H9 (cell line): ENCODE measurements around the gene WNT8A. TPM values are rescaled to one million over a fixed set of nuclear protein-coding genes. Genes with fewer than 3 reads are reported as not detected.

ENCODE experiments used
- DNase-seq: peaks from one replicate; pipeline ENCODE4 v3.0.0-alpha.2; 2017
- H2AFZ ChIP-seq: one replicate; pipeline ENCODE4 v1.6.1; 2013; ENCODE audit warnings: mild to moderate bottlenecking, low read length, control low read depth, moderate library complexity
- H2AK5ac ChIP-seq: 2 replicates; pipeline ENCODE4 v1.6.1; 2013; ENCODE audit warnings: low read length, control low read depth, mixed read lengths; ENCODE audit not compliant: insufficient read length
- H2BK120ac ChIP-seq: one replicate; pipeline ENCODE4 v1.6.1; 2013; ENCODE audit warnings: low read depth, mild to moderate bottlenecking, low read length, control low read depth, inconsistent platforms; ENCODE audit not compliant: poor library complexity, severe bottlenecking
- H2BK12ac ChIP-seq: 2 replicates; pipeline ENCODE4 v1.6.1; 2013; ENCODE audit warnings: low read length, control low read depth, mixed read lengths, low read depth; ENCODE audit not compliant: insufficient read length
- H2BK15ac ChIP-seq: 2 replicates; pipeline ENCODE4 v1.6.1; 2013; ENCODE audit warnings: low read depth, low read length, control low read depth
- H2BK20ac ChIP-seq: one replicate; pipeline ENCODE4 v1.6.1; 2013; ENCODE audit warnings: low read depth, mild to moderate bottlenecking, low read length, control low read depth, inconsistent platforms; ENCODE audit not compliant: poor library complexity, severe bottlenecking
- H2BK5ac ChIP-seq: 2 replicates; pipeline ENCODE4 v1.6.1; 2013; ENCODE audit warnings: low read length, control low read depth, mixed read lengths; ENCODE audit not compliant: insufficient read length
- H3K14ac ChIP-seq: 2 replicates; pipeline ENCODE4 v1.6.1; 2013; ENCODE audit warnings: low read length, control low read depth; ENCODE audit not compliant: insufficient read depth
- H3K18ac ChIP-seq: 2 replicates; pipeline ENCODE4 v1.6.1; 2013; ENCODE audit warnings: low read depth, mild to moderate bottlenecking, mixed read lengths, low read length, control low read depth; ENCODE audit not compliant: insufficient read length
- H3K23ac ChIP-seq: 2 replicates; pipeline ENCODE4 v1.6.1; 2013; ENCODE audit warnings: low read length, control low read depth, mixed read lengths, low read depth; ENCODE audit not compliant: insufficient read length
- H3K23me2 ChIP-seq: 2 replicates; pipeline ENCODE4 v1.6.1; 2013; ENCODE audit warnings: low read depth, mild to moderate bottlenecking, mixed read lengths, low read length, control low read depth; ENCODE audit not compliant: insufficient read length, poor library complexity, severe bottlenecking
- H3K27ac ChIP-seq: 2 replicates; pipeline ENCODE4 v1.5.1; 2013; ENCODE audit warnings: low read length, control low read depth, mixed read lengths, low read depth; ENCODE audit not compliant: insufficient read length
- H3K27me3 ChIP-seq: 2 replicates; pipeline ENCODE4 v1.6.1; 2013; ENCODE audit warnings: low read length, control low read depth, inconsistent platforms; ENCODE audit not compliant: insufficient read depth
- H3K4ac ChIP-seq: 2 replicates; pipeline ENCODE4 v1.6.1; 2013; ENCODE audit warnings: low read depth, mild to moderate bottlenecking, control low read depth, inconsistent platforms, low read length, moderate library complexity
- H3K4me1 ChIP-seq: 2 replicates; pipeline ENCODE4 v1.6.1; 2013; ENCODE audit warnings: low read length, control low read depth, inconsistent platforms; ENCODE audit not compliant: insufficient read depth
- H3K4me2 ChIP-seq: 2 replicates; pipeline ENCODE4 v1.6.1; 2013; ENCODE audit warnings: low read length, control low read depth, mixed read lengths; ENCODE audit not compliant: insufficient read length, insufficient read depth
- H3K56ac ChIP-seq: 2 replicates; pipeline ENCODE4 v1.6.1; 2013; ENCODE audit warnings: low read depth, mild to moderate bottlenecking, mixed read lengths, low read length, control low read depth; ENCODE audit not compliant: insufficient read length
- H3K79me1 ChIP-seq: 2 replicates; pipeline ENCODE4 v1.6.1; 2013; ENCODE audit warnings: low read depth, mild to moderate bottlenecking, moderate library complexity, low read length, control low read depth, inconsistent platforms; ENCODE audit not compliant: insufficient read depth, poor library complexity, severe bottlenecking
- H3K79me2 ChIP-seq: 2 replicates; pipeline ENCODE4 v1.6.1; 2013; ENCODE audit warnings: low read length, control low read depth, inconsistent platforms; ENCODE audit not compliant: insufficient read depth
- H3K9ac ChIP-seq: 2 replicates; pipeline ENCODE4 v1.6.1; 2013; ENCODE audit warnings: low read length, control low read depth, mixed read lengths; ENCODE audit not compliant: insufficient read length; ENCODE audit errors: extremely low read depth
- H3K9me3 ChIP-seq: one replicate; pipeline ENCODE4 v1.6.1; 2013; ENCODE audit warnings: low read depth, low read length, inconsistent platforms; ENCODE audit not compliant: control insufficient read depth
- H3T11ph ChIP-seq: one replicate; pipeline ENCODE4 v1.6.1; 2013; ENCODE audit warnings: mild to moderate bottlenecking, low read length, control low read depth, inconsistent platforms
- H4K20me1 ChIP-seq: one replicate; pipeline ENCODE4 v1.6.1; 2013; ENCODE audit not compliant: control insufficient read depth, insufficient read length, insufficient read depth
- H4K5ac ChIP-seq: 2 replicates; pipeline ENCODE4 v1.6.1; 2013; ENCODE audit warnings: low read depth, mild to moderate bottlenecking, mixed read lengths, low read length, control low read depth; ENCODE audit not compliant: insufficient read length
- H4K8ac ChIP-seq: replicated peaks from 2 replicates; pipeline ENCODE4 v1.6.1; 2013; ENCODE audit warnings: low read length, control low read depth, mixed read lengths, low read depth; ENCODE audit not compliant: insufficient read length
- H4K91ac ChIP-seq: 2 replicates; pipeline ENCODE4 v1.6.1; 2013; ENCODE audit warnings: low read depth, mild to moderate bottlenecking, moderate library complexity, mixed read lengths, low read length, control low read depth; ENCODE audit not compliant: insufficient read length
- H3K27ac Mint-ChIP-seq, 3 experiments: 2 replicates in 2 of 3; 3 replicates in 1 of 3; pipeline ENCODE4 v1.8.0; 2020 to 2021; ENCODE audit warnings: mixed read lengths in 3 of 3, mild to moderate bottlenecking in 1 of 3, moderate library complexity in 1 of 3
- H3K27me3 Mint-ChIP-seq: 2 replicates; pipeline ENCODE4 v1.8.0; 2021; ENCODE audit warnings: low read depth, mild to moderate bottlenecking, moderate library complexity, mixed read lengths
- H3K36me3 Mint-ChIP-seq, 3 experiments: 2 replicates in 2 of 3; 3 replicates in 1 of 3; pipeline ENCODE4 v1.8.0; 2020 to 2021; ENCODE audit warnings: low read depth in 3 of 3, mixed read lengths in 3 of 3; ENCODE audit not compliant: insufficient read depth in 1 of 3
- H3K4me1 Mint-ChIP-seq, 2 experiments: 2 replicates each; pipeline ENCODE4 v1.8.0; 2020; ENCODE audit warnings: mixed read lengths in 2 of 2
- H3K4me3 Mint-ChIP-seq, 2 experiments: 2 replicates in 1 of 2; 3 replicates in 1 of 2; pipeline ENCODE4 v1.8.0; 2020 to 2021; ENCODE audit warnings: mild to moderate bottlenecking in 2 of 2, mixed read lengths in 2 of 2, moderate library complexity in 1 of 2
- H3K9me3 Mint-ChIP-seq, 2 experiments: 2 replicates in 1 of 2; 3 replicates in 1 of 2; pipeline ENCODE4 v1.8.0; 2020; ENCODE audit warnings: mild to moderate bottlenecking in 2 of 2, mixed read lengths in 2 of 2, moderate library complexity in 1 of 2
- WGBS: extraction: QIAGEN DNeasy Blood & Tissue Kit; methylation state at CpG from one replicate; pipeline ENCODE4 v1.1.7; 2013; ENCODE audit warnings: missing lambda C conversion rate, low lambda C conversion rate, mixed read lengths; ENCODE audit not compliant: insufficient read length; ENCODE audit errors: extremely low coverage; 5-methylcytosine and 5-hydroxymethylcytosine counted together
- total RNA-seq: library from RNA; stranded (reverse); gene quantifications from 2 replicates; pipeline ENCODE4 v1.2.1, GENCODE V29; 2021
- TF ChIP-seq, protein P1 (sequence below): fragments of 200-600 bp; sonication (generic); conservative IDR thresholded peaks from 3 replicates; pipeline ENCODE4 v1.8.0; 2021; ENCODE audit warnings: antibody characterized with exemption, mild to moderate bottlenecking

WNT8A gene
- total RNA-seq, 1 experiment from 2014 or later: 0.33 TPM

DNA sequence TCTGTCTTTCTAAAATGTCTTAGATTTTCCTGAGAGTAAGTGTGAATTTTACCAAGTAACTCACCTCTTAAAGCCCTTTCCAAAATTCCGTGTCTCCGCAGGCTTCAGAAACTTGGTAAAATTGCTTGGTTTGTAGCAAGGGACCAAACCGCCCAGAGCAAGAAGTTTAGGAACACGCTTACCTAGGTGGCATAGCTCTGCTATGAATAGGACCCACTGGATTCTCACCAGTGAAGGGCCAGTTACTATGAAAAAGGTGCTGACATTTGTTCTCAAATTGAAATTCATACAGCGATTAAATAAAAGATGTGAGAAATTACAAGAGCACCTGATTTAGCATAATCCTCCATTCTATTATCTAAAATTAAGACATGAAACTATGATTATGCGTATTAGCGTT lies 48.7 kb downstream of the WNT8A start:
- Mint-ChIP-seq H3K9me3 (no peaks in the 10 kb centered on the region; a peak in 1 of 5 replicates), H3K4me3 (no peak overlapping the region; a peak in 1 of 5 replicates), H3K36me3 (no peaks in the 10 kb centered on the region), H3K27ac (no peak overlapping the region), H3K4me1 (peaks cover 2% of the 10 kb centered on the region in 2 experiments; a peak in 3 of 4 replicates), H3K27me3 (peaks cover 5% of the 10 kb centered on the region; the same call in 1 of the 2 replicates)
- Histone ChIP-seq H3K23ac (no peak overlapping the region), H2BK12ac (no peak overlapping the region), H3K4ac (no peak overlapping the region), H4K20me1 (no peaks in the 10 kb centered on the region), H4K8ac (no peak overlapping the region), H3T11ph (no peak overlapping the region), H2AK5ac (no peak overlapping the region), H3K4me1 (no peaks in the 10 kb centered on the region), H3K27me3 (no peaks in the 10 kb centered on the region), H3K79me2 (no peaks in the 10 kb centered on the region), H2BK15ac (no peak overlapping the region), H2BK5ac (no peak overlapping the region), H3K23me2 (no peaks in the 10 kb centered on the region), H4K5ac (no peak overlapping the region), H2BK120ac (no peak overlapping the region), H2AFZ (no peak overlapping the region), H3K4me2 (no peak overlapping the region), H3K9ac (no peak overlapping the region), H4K91ac (no peak overlapping the region), H3K18ac (no peak overlapping the region), H3K79me1 (no peaks in the 10 kb centered on the region), H3K9me3 (no peaks in the 10 kb centered on the region), H2BK20ac (no peak overlapping the region), H3K27ac (no peak overlapping the region), H3K56ac (no peak overlapping the region), H3K14ac (no peak overlapping the region)
- WGBS: no CpG with 5 or more reads among the region's 7 CpGs
- no peak for DNase-seq
- TF ChIP-seq, protein P1, sequence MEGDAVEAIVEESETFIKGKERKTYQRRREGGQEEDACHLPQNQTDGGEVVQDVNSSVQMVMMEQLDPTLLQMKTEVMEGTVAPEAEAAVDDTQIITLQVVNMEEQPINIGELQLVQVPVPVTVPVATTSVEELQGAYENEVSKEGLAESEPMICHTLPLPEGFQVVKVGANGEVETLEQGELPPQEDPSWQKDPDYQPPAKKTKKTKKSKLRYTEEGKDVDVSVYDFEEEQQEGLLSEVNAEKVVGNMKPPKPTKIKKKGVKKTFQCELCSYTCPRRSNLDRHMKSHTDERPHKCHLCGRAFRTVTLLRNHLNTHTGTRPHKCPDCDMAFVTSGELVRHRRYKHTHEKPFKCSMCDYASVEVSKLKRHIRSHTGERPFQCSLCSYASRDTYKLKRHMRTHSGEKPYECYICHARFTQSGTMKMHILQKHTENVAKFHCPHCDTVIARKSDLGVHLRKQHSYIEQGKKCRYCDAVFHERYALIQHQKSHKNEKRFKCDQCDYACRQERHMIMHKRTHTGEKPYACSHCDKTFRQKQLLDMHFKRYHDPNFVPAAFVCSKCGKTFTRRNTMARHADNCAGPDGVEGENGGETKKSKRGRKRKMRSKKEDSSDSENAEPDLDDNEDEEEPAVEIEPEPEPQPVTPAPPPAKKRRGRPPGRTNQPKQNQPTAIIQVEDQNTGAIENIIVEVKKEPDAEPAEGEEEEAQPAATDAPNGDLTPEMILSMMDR: no peak
